SK-N-SH (cell line): ENCODE data around the gene PTCD2. TPM values are rescaled to one million over a fixed set of nuclear protein-coding genes. Genes with fewer than 3 reads are reported as not detected.

Experiments
- CTCF ChIA-PET: fragments of 300-600, 350-600 bp; formaldehyde crosslinking; extraction: SDS; loops from one replicate; lab custom pipeline; 2021; lab: Yijun Ruan, JAX
- POLR2A ChIA-PET: fragments of 350-600 bp; sonication (Branson Sonifier 250); formaldehyde crosslinking; extraction: SDS; loops from one replicate; lab custom pipeline; 2020; ENCODE audit warnings: antibody characterized with exemption, inconsistent platforms; lab: Yijun Ruan, JAX
- DNase-seq: peaks from one replicate; pipeline ENCODE4 v3.0.0; 2012
- H2AFZ ChIP-seq: fragments of 200-600 bp; sonication (generic); 2 replicates; pipeline ENCODE4 v1.8.1; 2016; ENCODE audit warnings: antibody characterized with exemption, mild to moderate bottlenecking, low read depth
- H3F3A ChIP-seq: fragments of 200-600 bp; sonication (generic); replicated peaks from 2 replicates; pipeline ENCODE3; 2016; ENCODE audit warnings: antibody characterized with exemption, mild to moderate bottlenecking; ENCODE audit not compliant: insufficient read depth
- H3K27ac ChIP-seq, 2 experiments: fragments of 200-500 bp in 1 of 2; fragments of 200-600 bp in 1 of 2; sonication (Bioruptor generic) in 1 of 2; sonication (generic), shearing (Covaris generic) in 1 of 2; 2 replicates each; pipeline versions ENCODE4 v1.5.1 to v1.6.1; 2014 to 2016; ENCODE audit warnings: low read depth in 2 of 2, inconsistent platforms in 1 of 2, low read length in 1 of 2, mild to moderate bottlenecking in 1 of 2, mixed read lengths in 1 of 2
- H3K27me3 ChIP-seq: fragments of 200-600 bp; sonication (generic), shearing (Covaris generic); 2 replicates; pipeline ENCODE4 v1.6.1; 2016; ENCODE audit warnings: mixed run types; ENCODE audit not compliant: insufficient read depth
- H3K36me3 ChIP-seq, 2 experiments: fragments of 200-500 bp in 1 of 2; fragments of 200-600 bp in 1 of 2; sonication (Bioruptor generic) in 1 of 2; sonication (generic) in 1 of 2; replicated peaks in 1 of 2; 2 replicates each; pipeline versions ENCODE3 to v1.5.1; 2014 to 2016; ENCODE audit warnings: low read length in 1 of 2, mild to moderate bottlenecking in 1 of 2; ENCODE audit not compliant: insufficient read depth in 2 of 2, control insufficient read depth in 1 of 2
- H3K4me1 ChIP-seq, 2 experiments: fragments of 200-500 bp in 1 of 2; fragments of 200-600 bp in 1 of 2; sonication (Bioruptor generic) in 1 of 2; sonication (generic), shearing (Covaris generic) in 1 of 2; 2 replicates each; pipeline versions ENCODE4 v1.5.1 to v1.6.1; 2014 to 2016; ENCODE audit warnings: low read depth in 1 of 2, low read length in 1 of 2, mixed run types in 1 of 2; ENCODE audit not compliant: insufficient read depth in 2 of 2, control insufficient read depth in 1 of 2
- H3K4me2 ChIP-seq: fragments of 200-600 bp; sonication (generic), shearing (Covaris generic); 2 replicates; pipeline ENCODE4 v1.6.1; 2017; ENCODE audit warnings: mixed run types
- H3K4me3 ChIP-seq, 2 experiments: fragments of 200-500 bp in 1 of 2; fragments of 200-600 bp in 1 of 2; sonication (Bioruptor generic) in 1 of 2; sonication (generic), shearing (Covaris generic) in 1 of 2; 2 replicates each; pipeline versions ENCODE4 v1.5.1 to v1.8.1; 2014 to 2016; ENCODE audit warnings: low read depth in 2 of 2, inconsistent platforms in 1 of 2, low read length in 1 of 2, mild to moderate bottlenecking in 1 of 2, mixed read lengths in 1 of 2, moderate library complexity in 1 of 2
- H3K79me2 ChIP-seq: fragments of 200-600 bp; sonication (generic); 2 replicates; pipeline ENCODE4 v1.8.1; 2017; ENCODE audit warnings: mild to moderate bottlenecking; ENCODE audit not compliant: insufficient read depth
- H3K9ac ChIP-seq: fragments of 200-600 bp; sonication (generic); 2 replicates; pipeline ENCODE4 v1.6.1; 2017; ENCODE audit warnings: mixed run types
- H3K9me2 ChIP-seq: fragments of 200-600 bp; sonication (generic); 2 replicates; pipeline ENCODE4 v1.6.1; 2017; ENCODE audit warnings: mixed run types
- H3K9me3 ChIP-seq: fragments of 200-600 bp; sonication (generic); 2 replicates; pipeline ENCODE4 v1.6.1; 2017; ENCODE audit warnings: mixed run types, mild to moderate bottlenecking, moderate library complexity
- H4K20me1 ChIP-seq: fragments of 200-600 bp; sonication (generic); 2 replicates; pipeline ENCODE4 v1.6.1; 2017; ENCODE audit warnings: mild to moderate bottlenecking, mixed run types; ENCODE audit not compliant: insufficient read depth
- EZH2phosphoT487 ChIP-seq: fragments of 200-600 bp; sonication (generic); IDR thresholded peaks from 2 replicates; pipeline ENCODE4 v1.6.1; 2017; ENCODE audit warnings: low read depth, mixed run types, mild to moderate bottlenecking, antibody characterized with exemption, moderate library complexity, borderline replicate concordance
- FOSL2 ChIP-seq: IDR thresholded peaks from 2 replicates; pipeline ENCODE4 v1.4.0; 2012; ENCODE audit warnings: low read depth, mild to moderate bottlenecking, moderate library complexity, borderline replicate concordance
- FOXM1 ChIP-seq: IDR thresholded peaks from 2 replicates; pipeline ENCODE4 v1.4.0; 2012; ENCODE audit warnings: low read depth, mild to moderate bottlenecking
- RCOR1 ChIP-seq: fragments of 150-350 bp; IDR thresholded peaks from 2 replicates; pipeline ENCODE4 v1.6.1; 2017; ENCODE audit warnings: antibody characterized with exemption, low read length
- RXRA ChIP-seq: IDR thresholded peaks from 2 replicates; pipeline ENCODE4 v1.4.0; 2012; ENCODE audit warnings: low read depth, mild to moderate bottlenecking, borderline replicate concordance
- SMC3 ChIP-seq: IDR thresholded peaks from 2 replicates; pipeline ENCODE4 v1.6.1; 2012; ENCODE audit warnings: low read depth, low read length, improper control_type of control experiment
- USF1 ChIP-seq: IDR thresholded peaks from 2 replicates; pipeline ENCODE4 v1.4.0; 2012; ENCODE audit warnings: low read depth, borderline replicate concordance
- ZBTB33 ChIP-seq: IDR thresholded peaks from 2 replicates; pipeline ENCODE4 v1.4.0; 2012; ENCODE audit warnings: low read depth, borderline replicate concordance
- WGBS: methylation state at CpG from one replicate; pipeline ENCODE4 v1.1.6; 2017; ENCODE audit warnings: low lambda C conversion rate; 5-methylcytosine and 5-hydroxymethylcytosine counted together
- polyA plus RNA-seq, 3 experiments: library from polyadenylated mRNA; depleted of rRNA; stranded (reverse); fragments of >200 nt; gene quantifications; 2 replicates each; pipeline ENCODE4 v1.2.3, GENCODE V29; 2012
- TF ChIP-seq, protein P1 (sequence below): fragments of 150-350 bp; IDR thresholded peaks from 2 replicates; pipeline ENCODE4 v1.6.1; 2017; ENCODE audit warnings: antibody characterized with exemption, low read length, low read depth, borderline replicate concordance
- TF ChIP-seq, protein P2 (sequence below): IDR thresholded peaks from 2 replicates; pipeline ENCODE4 v1.4.0; 2012; ENCODE audit warnings: low read depth
- TF ChIP-seq, protein P3 (sequence below): IDR thresholded peaks from 2 replicates; pipeline ENCODE4; 2012

PTCD2 gene
- polyA plus RNA-seq, 1 of the 3 experiments (the other 2 are of a cell fraction) = 6.7 TPM

- WGBS = 97% methylated on average over 10 of the region's 10 CpGs
- no peaks in the 10 kb centered on the region for H3K9me2 ChIP-seq
- H3K36me3 ChIP-seq = no peaks in the 10 kb centered on the region
- H3K4me3 ChIP-seq = no peak overlapping the region
- H3F3A ChIP-seq = peaks cover 6% of the 10 kb centered on the region
- no peaks in the 10 kb centered on the region for H3K9me3 ChIP-seq
- no peak overlapping the region for H2AFZ ChIP-seq
- ChIA-PET POLR2A (no interaction called here), CTCF (interaction anchor here (1.3 to 4.0 kb wide), 2 partner anchors 12 to 14 kb away, joined by 4 to 24 read pairs; no protein-coding TSS in a partner anchor)
- DNase-seq = no peak
- TF ChIP-seq SMC3 (no peak), RXRA (no peak), EZH2phosphoT487 (no peak), USF1 (no peak), FOXM1 (no peak), ZBTB33 (no peak), FOSL2 (no peak), RCOR1 (no peak)
- TF ChIP-seq, protein P1, sequence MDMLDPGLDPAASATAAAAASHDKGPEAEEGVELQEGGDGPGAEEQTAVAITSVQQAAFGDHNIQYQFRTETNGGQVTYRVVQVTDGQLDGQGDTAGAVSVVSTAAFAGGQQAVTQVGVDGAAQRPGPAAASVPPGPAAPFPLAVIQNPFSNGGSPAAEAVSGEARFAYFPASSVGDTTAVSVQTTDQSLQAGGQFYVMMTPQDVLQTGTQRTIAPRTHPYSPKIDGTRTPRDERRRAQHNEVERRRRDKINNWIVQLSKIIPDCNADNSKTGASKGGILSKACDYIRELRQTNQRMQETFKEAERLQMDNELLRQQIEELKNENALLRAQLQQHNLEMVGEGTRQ = no peak
- TF ChIP-seq, protein P2, sequence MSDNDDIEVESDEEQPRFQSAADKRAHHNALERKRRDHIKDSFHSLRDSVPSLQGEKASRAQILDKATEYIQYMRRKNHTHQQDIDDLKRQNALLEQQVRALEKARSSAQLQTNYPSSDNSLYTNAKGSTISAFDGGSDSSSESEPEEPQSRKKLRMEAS = no peak
- TF ChIP-seq, protein P3, sequence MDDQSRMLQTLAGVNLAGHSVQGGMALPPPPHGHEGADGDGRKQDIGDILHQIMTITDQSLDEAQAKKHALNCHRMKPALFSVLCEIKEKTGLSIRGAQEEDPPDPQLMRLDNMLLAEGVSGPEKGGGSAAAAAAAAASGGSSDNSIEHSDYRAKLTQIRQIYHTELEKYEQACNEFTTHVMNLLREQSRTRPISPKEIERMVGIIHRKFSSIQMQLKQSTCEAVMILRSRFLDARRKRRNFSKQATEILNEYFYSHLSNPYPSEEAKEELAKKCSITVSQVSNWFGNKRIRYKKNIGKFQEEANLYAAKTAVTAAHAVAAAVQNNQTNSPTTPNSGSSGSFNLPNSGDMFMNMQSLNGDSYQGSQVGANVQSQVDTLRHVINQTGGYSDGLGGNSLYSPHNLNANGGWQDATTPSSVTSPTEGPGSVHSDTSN = no peak
- H3K79me2 ChIP-seq = no peaks in the 10 kb centered on the region
- no peak overlapping the region for H3K27ac ChIP-seq
- no peak overlapping the region for H3K9ac ChIP-seq
- no peak overlapping the region for H3K4me2 ChIP-seq
- H3K4me1 ChIP-seq = peaks cover 0 to 13% of the 10 kb centered on the region in 2 experiments; a peak in 2 of 4 replicates
- no peaks in the 10 kb centered on the region for H3K27me3 ChIP-seq
- H4K20me1 ChIP-seq = no peaks in the 10 kb centered on the region
Measured at GRCh38 chr5:72379936-72380335, 59.8 kb downstream of the PTCD2 start.
